Neural cell (in vitro differentiated cells): ENCODE data around the gene MED13L. TPM values are rescaled to one million over a fixed set of nuclear protein-coding genes. Genes with fewer than 3 reads are reported as not detected.

ENCODE experiments used
- H2AFZ ChIP-seq: fragments of 200-600, 300-800 bp; sonication (generic), shearing (Covaris generic); 2 replicates; pipeline ENCODE4 v1.6.0; 2014; ENCODE audit warnings: low read depth, mild to moderate bottlenecking, antibody characterized with exemption, low read length, moderate library complexity
- H3F3A ChIP-seq: fragments of 200-600 bp; shearing (Covaris generic); 2 replicates; pipeline ENCODE4 v1.6.1; 2016; ENCODE audit warnings: mild to moderate bottlenecking, moderate library complexity, mixed read lengths, antibody characterized with exemption, low read length; ENCODE audit not compliant: insufficient read depth, poor library complexity, severe bottlenecking
- H3K27ac ChIP-seq: fragments of 200-600, 300-800 bp; sonication (generic), shearing (Covaris generic); 2 replicates; pipeline ENCODE4 v1.5.1; 2014; ENCODE audit warnings: mild to moderate bottlenecking, low read length, moderate library complexity
- H3K27me3 ChIP-seq: fragments of 300-800, 200-600 bp; sonication (generic), shearing (Covaris generic); 2 replicates; pipeline ENCODE4 v1.6.0; 2014; ENCODE audit warnings: mild to moderate bottlenecking, low read depth, low read length, moderate library complexity; ENCODE audit not compliant: insufficient read depth
- H3K36me3 ChIP-seq: fragments of 300-800, 200-600 bp; sonication (generic), shearing (Covaris generic); 2 replicates; pipeline ENCODE4 v1.5.1; 2014; ENCODE audit warnings: mild to moderate bottlenecking, antibody characterized with exemption, low read length, moderate library complexity; ENCODE audit not compliant: insufficient read depth
- H3K4me2 ChIP-seq: fragments of 300-800, 200-600 bp; sonication (generic), shearing (Covaris generic); 2 replicates; pipeline ENCODE4 v1.6.0; 2014; ENCODE audit warnings: mild to moderate bottlenecking, low read length
- H3K4me3 ChIP-seq: fragments of 300-800, 200-600 bp; sonication (generic), shearing (Covaris generic); 2 replicates; pipeline ENCODE4 v1.5.1; 2014; ENCODE audit warnings: mild to moderate bottlenecking, low read length, moderate library complexity
- H3K79me2 ChIP-seq: fragments of 200-600 bp; shearing (Covaris generic); replicated peaks from 2 replicates; pipeline ENCODE4 v1.6.0; 2014; ENCODE audit warnings: mild to moderate bottlenecking, low read length, moderate library complexity; ENCODE audit not compliant: insufficient read depth
- H3K9ac ChIP-seq: fragments of 300-800, 200-600 bp; sonication (generic), shearing (Covaris generic); 2 replicates; pipeline ENCODE4 v1.6.1; 2016; ENCODE audit warnings: mild to moderate bottlenecking, low read length, mixed read lengths
- H3K9me2 ChIP-seq: fragments of 200-600 bp; shearing (Covaris generic); 2 replicates; pipeline ENCODE4 v1.6.1; 2016; ENCODE audit warnings: mild to moderate bottlenecking, low read length, mixed read lengths; ENCODE audit not compliant: insufficient read depth
- H3K9me3 ChIP-seq: fragments of 200-600, 300-800 bp; sonication (generic), shearing (Covaris generic); 2 replicates; pipeline ENCODE4 v1.6.1; 2016; ENCODE audit warnings: mild to moderate bottlenecking, mixed run types, low read length, moderate library complexity, mixed read lengths
- H4K20me1 ChIP-seq: fragments of 200-600 bp; shearing (Covaris generic); 2 replicates; pipeline ENCODE4 v1.6.1; 2016; ENCODE audit warnings: mild to moderate bottlenecking, mixed run types; ENCODE audit not compliant: insufficient read depth
- CTCF ChIP-seq: fragments of 450-650 bp; IDR thresholded peaks from 2 replicates; pipeline ENCODE4 v1.5.1; 2014; ENCODE audit warnings: antibody characterized with exemption, mild to moderate bottlenecking, moderate library complexity; ENCODE audit not compliant: poor library complexity, severe bottlenecking
- EP300 ChIP-seq: fragments of 450-650 bp; conservative IDR thresholded peaks from 2 replicates; pipeline ENCODE4 v1.6.1; 2014; ENCODE audit warnings: antibody characterized with exemption, mild to moderate bottlenecking, moderate library complexity; ENCODE audit not compliant: poor library complexity, severe bottlenecking
- EZH2 ChIP-seq: fragments of 200-600, 300-800 bp; shearing (Covaris generic), sonication (generic); IDR thresholded peaks from 2 replicates; pipeline ENCODE4 v1.6.1; 2014; ENCODE audit warnings: antibody characterized with exemption, low read length, borderline replicate concordance, mild to moderate bottlenecking; ENCODE audit not compliant: insufficient read depth, poor library complexity, severe bottlenecking
- MXI1 ChIP-seq: fragments of 450-650 bp; conservative IDR thresholded peaks from 2 replicates; pipeline ENCODE4 v1.6.1; 2014; ENCODE audit warnings: antibody characterized with exemption, mild to moderate bottlenecking; ENCODE audit not compliant: poor library complexity, severe bottlenecking
- POLR2AphosphoS5 ChIP-seq: IDR thresholded peaks from 2 replicates; pipeline ENCODE4 v1.6.1; 2012
- RAD21 ChIP-seq: fragments of 450-650 bp; conservative IDR thresholded peaks from 2 replicates; pipeline ENCODE4 v1.6.1; 2014; ENCODE audit warnings: antibody characterized with exemption, mild to moderate bottlenecking, moderate library complexity
- REST ChIP-seq: IDR thresholded peaks from 2 replicates; pipeline ENCODE4 v1.6.1; 2012; ENCODE audit warnings: borderline replicate concordance
- SMC3 ChIP-seq: fragments of 450-650 bp; conservative IDR thresholded peaks from 2 replicates; pipeline ENCODE4 v1.6.1; 2014; ENCODE audit warnings: antibody characterized with exemption, mild to moderate bottlenecking, moderate library complexity; ENCODE audit not compliant: poor library complexity
- TAF1 ChIP-seq: IDR thresholded peaks from 2 replicates; pipeline ENCODE4 v1.6.1; 2012; ENCODE audit warnings: low read depth
- polyA plus RNA-seq: library from polyadenylated mRNA; depleted of rRNA; stranded (reverse); fragments of >200 nt; gene quantifications from 2 replicates; pipeline ENCODE4 v1.2.3, GENCODE V29; 2014

The MED13L gene
- polyA plus RNA-seq, 1 donor from 2014 or later: 38.9 TPM

GRCh38 chr12:116186482-116187150 lies 90.9 kb downstream of the MED13L start:
- Histone ChIP-seq H3K36me3 (no peaks in the 10 kb centered on the region), H3F3A (no peaks in the 10 kb centered on the region), H3K27me3 (no peaks in the 10 kb centered on the region), H3K4me3 (no peak overlapping the region), H3K4me2 (no peak overlapping the region), H3K9me2 (no peaks in the 10 kb centered on the region), H3K9ac (no peak overlapping the region), H3K9me3 (no peaks in the 10 kb centered on the region), H3K27ac (no peak overlapping the region), H3K79me2 (peaks cover 16% of the 10 kb centered on the region), H4K20me1 (no peaks in the 10 kb centered on the region), H2AFZ (no peak overlapping the region)
- no peak for TF ChIP-seq EZH2
- no peak for TF ChIP-seq MXI1
- TF ChIP-seq TAF1: no peak

- H3K9ac ChIP-seq: no peak overlapping the region
- H3K27me3 ChIP-seq: no peaks in the 10 kb centered on the region
- no peak overlapping the region for H3K27ac ChIP-seq
- no peak overlapping the region for H2AFZ ChIP-seq
- H4K20me1 ChIP-seq: no peaks in the 10 kb centered on the region
- no peaks in the 10 kb centered on the region for H3K36me3 ChIP-seq
- no peaks in the 10 kb centered on the region for H3K9me3 ChIP-seq
- TF ChIP-seq RAD21 (no peak), REST (no peak), POLR2AphosphoS5 (no peak), MXI1 (no peak), EZH2 (no peak), EP300 (no peak), CTCF (no peak), SMC3 (no peak), TAF1 (no peak)
- H3K79me2 ChIP-seq: peaks cover 20% of the 10 kb centered on the region
- H3K4me2 ChIP-seq: no peak overlapping the region
- H3F3A ChIP-seq: no peaks in the 10 kb centered on the region
- H3K4me3 ChIP-seq: no peak overlapping the region
- no peaks in the 10 kb centered on the region for H3K9me2 ChIP-seq
These were observed 92.7 kb downstream of the MED13L start for GRCh38 chr12:116184763-116185162.
